ENCODE results near the gene CYB561D1. TPM values are rescaled to one million over a fixed set of nuclear protein-coding genes. Genes with fewer than 3 reads are reported as not detected.

CYB561D1 gene
- total and polyA plus RNA-seq, 2 of the 8 experiments (the other 6 are each of a cell fraction or from before 2014, with no cell fraction given): 3.6 to 3.8 TPM

DNA sequence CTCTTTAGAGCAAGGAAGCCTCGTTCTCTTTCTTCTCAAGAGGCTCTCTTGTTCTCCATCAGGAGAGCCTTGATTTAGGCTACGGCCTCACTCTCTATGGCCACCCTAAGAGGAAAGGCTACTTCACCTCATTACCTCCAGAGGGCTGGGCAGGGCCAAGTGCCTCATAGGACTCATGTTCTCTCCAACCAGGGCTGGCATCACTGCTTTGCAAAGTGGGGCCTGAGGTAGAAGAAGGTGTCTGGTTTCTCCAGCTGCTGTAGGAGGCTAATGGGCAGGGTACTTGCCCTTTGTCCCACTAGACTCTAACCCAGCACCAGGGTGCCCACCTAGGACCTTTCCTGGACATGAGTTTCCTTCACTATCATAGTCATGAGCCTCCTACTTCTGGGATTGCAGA is 12.2 kb upstream of the CYB561D1 start (continued):
- TF ChIP-seq, protein P1, sequence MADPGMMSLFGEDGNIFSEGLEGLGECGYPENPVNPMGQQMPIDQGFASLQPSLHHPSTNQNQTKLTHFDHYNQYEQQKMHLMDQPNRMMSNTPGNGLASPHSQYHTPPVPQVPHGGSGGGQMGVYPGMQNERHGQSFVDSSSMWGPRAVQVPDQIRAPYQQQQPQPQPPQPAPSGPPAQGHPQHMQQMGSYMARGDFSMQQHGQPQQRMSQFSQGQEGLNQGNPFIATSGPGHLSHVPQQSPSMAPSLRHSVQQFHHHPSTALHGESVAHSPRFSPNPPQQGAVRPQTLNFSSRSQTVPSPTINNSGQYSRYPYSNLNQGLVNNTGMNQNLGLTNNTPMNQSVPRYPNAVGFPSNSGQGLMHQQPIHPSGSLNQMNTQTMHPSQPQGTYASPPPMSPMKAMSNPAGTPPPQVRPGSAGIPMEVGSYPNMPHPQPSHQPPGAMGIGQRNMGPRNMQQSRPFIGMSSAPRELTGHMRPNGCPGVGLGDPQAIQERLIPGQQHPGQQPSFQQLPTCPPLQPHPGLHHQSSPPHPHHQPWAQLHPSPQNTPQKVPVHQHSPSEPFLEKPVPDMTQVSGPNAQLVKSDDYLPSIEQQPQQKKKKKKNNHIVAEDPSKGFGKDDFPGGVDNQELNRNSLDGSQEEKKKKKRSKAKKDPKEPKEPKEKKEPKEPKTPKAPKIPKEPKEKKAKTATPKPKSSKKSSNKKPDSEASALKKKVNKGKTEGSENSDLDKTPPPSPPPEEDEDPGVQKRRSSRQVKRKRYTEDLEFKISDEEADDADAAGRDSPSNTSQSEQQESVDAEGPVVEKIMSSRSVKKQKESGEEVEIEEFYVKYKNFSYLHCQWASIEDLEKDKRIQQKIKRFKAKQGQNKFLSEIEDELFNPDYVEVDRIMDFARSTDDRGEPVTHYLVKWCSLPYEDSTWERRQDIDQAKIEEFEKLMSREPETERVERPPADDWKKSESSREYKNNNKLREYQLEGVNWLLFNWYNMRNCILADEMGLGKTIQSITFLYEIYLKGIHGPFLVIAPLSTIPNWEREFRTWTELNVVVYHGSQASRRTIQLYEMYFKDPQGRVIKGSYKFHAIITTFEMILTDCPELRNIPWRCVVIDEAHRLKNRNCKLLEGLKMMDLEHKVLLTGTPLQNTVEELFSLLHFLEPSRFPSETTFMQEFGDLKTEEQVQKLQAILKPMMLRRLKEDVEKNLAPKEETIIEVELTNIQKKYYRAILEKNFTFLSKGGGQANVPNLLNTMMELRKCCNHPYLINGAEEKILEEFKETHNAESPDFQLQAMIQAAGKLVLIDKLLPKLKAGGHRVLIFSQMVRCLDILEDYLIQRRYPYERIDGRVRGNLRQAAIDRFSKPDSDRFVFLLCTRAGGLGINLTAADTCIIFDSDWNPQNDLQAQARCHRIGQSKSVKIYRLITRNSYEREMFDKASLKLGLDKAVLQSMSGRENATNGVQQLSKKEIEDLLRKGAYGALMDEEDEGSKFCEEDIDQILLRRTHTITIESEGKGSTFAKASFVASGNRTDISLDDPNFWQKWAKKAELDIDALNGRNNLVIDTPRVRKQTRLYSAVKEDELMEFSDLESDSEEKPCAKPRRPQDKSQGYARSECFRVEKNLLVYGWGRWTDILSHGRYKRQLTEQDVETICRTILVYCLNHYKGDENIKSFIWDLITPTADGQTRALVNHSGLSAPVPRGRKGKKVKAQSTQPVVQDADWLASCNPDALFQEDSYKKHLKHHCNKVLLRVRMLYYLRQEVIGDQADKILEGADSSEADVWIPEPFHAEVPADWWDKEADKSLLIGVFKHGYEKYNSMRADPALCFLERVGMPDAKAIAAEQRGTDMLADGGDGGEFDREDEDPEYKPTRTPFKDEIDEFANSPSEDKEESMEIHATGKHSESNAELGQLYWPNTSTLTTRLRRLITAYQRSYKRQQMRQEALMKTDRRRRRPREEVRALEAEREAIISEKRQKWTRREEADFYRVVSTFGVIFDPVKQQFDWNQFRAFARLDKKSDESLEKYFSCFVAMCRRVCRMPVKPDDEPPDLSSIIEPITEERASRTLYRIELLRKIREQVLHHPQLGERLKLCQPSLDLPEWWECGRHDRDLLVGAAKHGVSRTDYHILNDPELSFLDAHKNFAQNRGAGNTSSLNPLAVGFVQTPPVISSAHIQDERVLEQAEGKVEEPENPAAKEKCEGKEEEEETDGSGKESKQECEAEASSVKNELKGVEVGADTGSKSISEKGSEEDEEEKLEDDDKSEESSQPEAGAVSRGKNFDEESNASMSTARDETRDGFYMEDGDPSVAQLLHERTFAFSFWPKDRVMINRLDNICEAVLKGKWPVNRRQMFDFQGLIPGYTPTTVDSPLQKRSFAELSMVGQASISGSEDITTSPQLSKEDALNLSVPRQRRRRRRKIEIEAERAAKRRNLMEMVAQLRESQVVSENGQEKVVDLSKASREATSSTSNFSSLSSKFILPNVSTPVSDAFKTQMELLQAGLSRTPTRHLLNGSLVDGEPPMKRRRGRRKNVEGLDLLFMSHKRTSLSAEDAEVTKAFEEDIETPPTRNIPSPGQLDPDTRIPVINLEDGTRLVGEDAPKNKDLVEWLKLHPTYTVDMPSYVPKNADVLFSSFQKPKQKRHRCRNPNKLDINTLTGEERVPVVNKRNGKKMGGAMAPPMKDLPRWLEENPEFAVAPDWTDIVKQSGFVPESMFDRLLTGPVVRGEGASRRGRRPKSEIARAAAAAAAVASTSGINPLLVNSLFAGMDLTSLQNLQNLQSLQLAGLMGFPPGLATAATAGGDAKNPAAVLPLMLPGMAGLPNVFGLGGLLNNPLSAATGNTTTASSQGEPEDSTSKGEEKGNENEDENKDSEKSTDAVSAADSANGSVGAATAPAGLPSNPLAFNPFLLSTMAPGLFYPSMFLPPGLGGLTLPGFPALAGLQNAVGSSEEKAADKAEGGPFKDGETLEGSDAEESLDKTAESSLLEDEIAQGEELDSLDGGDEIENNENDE (IDR thresholded peaks at IDR 0.05; ENCODE audit: insufficient replicate concordance, low read length): no peak
- TF ChIP-seq POU5F1 (IDR thresholded peaks at IDR 0.05; ENCODE audit: low read depth, low read length) (no peak), SIN3A (conservative IDR thresholded peaks at IDR 0.05 in 1 of 2, IDR thresholded peaks at IDR 0.05 in 1 of 2; ENCODE audit: low read depth in 1 of 2, low read length in 2 of 2) (no peak), RAD21 (IDR thresholded peaks at IDR 0.05 in 1 of 2, conservative IDR thresholded peaks at IDR 0.05 in 1 of 2; ENCODE audit: low read depth in 2 of 2, low read length in 2 of 2) (no peak), SP1 (IDR thresholded peaks at IDR 0.05; ENCODE audit: low read depth, low read length) (no peak), CBX5 (IDR thresholded peaks at IDR 0.05; ENCODE audit: low read depth, low read length) (no peak), BACH1 (IDR thresholded peaks at IDR 0.05; ENCODE audit: low read length) (no peak), CBX8 (IDR thresholded peaks at IDR 0.05; ENCODE audit: borderline replicate concordance, low read depth, low read length) (no peak), ASH2L (IDR thresholded peaks at IDR 0.05; ENCODE audit: low read length) (no peak)

All from H1 (cell line).